SW 1271 (cell line): ENCODE data around the gene NFKBIE.
A peak's percentile ranks its signal among the peaks of the same experiment; 100 is the strongest.

ENCODE experiments used
- DNase-seq, 2 experiments: peaks; one replicate each; lab custom pipeline; 2025; lab: John Stamatoyannopoulos, UW

Gene NFKBIE

DNA sequence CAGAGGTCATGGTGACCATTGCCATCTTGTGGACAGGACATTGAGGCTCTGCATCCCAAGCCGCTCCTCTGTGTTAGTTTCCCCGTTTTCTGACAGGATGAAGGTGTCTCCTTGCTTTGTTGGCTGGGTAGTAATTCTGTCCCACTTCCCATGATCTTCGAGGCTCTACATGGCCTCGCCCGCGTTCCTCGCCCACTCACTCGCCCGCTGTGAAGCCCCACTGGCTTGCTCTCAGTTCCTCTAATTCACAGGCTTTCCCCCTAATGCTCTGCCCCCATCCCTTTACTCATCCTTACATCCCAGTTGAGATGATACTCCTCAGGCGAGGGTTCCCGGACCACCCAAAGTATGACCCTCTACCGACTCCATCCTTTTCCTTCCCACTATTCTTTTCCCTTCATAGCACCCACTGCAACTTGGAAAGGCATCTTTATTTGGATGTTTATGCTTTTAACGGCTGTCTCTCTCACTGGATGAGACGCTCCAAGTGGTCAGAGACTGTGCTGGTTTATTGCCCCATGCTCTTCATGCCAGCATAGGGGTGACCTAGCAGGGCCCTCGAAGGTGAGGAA, 7.5 kb downstream of the NFKBIE start:
- DNase-seq: no peak

DNA sequence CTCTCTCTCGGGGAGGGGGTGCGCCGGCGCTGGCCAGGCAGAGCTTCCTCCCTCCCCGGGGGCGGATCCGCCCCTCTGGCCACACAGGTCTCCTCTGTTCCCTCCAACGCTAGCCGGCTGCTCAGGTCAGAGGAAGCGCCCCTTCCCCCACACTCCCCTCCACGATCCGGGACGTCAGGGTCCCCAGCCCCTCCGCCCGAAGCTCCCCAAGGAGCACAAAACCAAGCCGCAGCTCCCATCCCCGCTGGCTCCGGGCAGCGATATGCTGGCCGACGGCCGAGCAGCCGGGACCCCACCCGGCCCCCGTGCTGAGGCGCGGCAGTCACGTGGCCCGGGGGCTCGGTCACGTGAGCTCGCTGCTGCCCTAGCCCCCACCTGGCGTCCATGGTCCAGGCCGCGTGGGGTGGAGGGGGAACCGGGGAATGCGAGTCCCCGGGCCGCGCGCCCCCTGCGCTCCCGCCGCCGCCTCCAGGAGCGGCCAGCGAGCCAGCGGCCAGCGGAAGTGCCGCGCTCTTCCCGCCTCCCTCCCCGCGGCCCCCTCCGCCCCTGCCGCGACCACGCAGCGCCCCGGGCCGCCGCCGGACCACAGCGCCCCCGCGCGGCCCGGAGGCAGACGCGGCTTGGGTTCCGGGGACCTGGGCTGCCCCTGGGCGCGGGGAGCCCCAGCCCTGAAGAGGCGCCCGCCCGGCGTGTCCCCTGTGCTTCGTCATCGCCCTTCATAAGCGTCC, 8.2 kb downstream of the NFKBIE start, which contains the start of gene SLC35B2:
Gene SLC35B2, minus strand, starts transcription at position 504 of the 728 bp plus-strand sequence. Its CDS starts 118 bp downstream, at position 386.
- peak; percentile 51 to 82 for DNase-seq

DNA sequence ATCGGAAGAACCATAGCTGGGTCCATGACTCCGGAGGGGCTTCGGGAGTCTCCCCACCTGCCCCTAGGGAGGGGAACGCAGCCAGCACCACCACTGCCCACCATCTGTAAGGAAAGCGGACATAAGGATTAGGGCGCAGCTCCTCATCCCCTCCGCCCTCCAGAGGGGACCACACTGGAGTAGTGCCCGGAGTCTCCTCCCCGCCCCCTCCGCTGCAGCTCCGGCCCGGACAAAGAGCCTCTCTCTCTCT, 8.7 kb downstream of the NFKBIE start:
- no peak for DNase-seq

DNA sequence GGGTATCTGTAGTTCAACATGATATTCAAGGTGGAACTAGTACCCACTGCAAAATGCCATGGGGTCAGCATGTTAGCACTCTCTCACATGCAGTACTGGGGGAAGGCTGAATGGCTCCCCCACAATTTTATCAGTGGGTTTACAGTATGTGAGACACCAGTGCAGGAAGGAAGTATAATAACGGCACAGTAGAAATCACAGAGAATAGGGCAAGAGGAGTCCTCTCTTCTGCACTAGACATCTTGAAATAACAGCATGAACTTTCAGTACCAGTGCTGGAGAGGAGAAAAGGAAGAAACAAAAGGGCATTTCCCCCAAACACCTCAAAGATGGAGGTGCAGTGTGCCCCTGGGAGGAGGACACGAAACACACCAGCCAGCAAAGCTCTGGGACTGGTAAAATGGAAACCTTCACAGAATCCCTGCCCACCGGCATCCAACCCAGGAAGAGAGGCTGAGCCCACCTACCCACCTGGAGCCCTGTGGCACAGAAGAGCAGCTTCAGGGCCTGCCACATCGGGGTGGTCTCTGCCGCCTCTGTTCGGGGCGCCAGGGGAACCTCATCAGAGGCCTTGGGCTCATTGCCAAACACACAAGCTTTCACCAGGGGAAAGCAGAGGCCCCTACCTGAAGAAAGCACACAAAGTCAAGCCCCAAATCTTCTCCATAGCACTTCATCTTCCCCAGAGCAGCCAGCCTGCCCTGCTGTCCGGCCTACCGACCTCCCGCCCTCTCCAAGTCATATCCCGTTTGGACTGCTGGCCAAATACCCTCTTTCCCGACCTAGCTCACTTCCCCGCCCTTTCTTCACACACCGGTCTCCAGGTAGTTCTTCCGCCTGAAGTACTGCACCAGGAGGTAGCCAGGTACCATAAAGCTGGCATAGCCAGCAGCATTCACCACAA, 9.2 kb downstream of the NFKBIE start:
- DNase-seq: no peak

DNA sequence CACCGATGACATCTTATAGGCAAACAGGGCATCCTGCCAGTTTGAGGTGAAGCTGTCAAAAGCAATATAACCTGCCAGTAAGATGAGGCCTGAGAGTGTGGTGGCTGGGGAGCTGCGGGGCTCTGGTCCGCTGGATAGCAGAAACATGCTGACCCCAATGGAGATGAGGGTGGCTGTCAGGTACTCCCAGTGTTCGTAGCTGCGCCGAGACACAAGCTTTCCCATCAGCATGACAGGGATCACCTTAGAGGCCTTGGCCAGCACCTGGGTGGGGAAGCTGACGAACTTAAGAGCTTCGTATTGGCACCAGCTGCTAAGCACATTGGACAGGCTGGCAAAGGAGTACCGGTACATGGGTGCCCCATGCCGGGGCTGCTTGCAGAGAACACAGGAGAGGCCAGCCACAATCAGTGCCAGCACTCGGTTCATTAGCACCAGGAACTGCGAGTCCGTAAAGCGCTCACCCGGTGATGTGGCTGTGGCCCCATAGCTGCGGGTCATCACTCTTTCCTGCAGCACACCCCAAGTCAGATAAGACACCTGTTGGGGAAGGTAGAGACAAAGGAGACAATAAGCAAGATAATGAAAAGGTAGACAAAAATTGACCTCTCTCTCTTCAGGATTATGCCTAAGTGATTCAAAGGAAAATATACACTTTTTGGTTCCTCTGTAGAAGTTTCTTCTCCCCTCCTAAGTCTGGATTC, 10.1 kb downstream of the NFKBIE start:
- no peak for DNase-seq

DNA sequence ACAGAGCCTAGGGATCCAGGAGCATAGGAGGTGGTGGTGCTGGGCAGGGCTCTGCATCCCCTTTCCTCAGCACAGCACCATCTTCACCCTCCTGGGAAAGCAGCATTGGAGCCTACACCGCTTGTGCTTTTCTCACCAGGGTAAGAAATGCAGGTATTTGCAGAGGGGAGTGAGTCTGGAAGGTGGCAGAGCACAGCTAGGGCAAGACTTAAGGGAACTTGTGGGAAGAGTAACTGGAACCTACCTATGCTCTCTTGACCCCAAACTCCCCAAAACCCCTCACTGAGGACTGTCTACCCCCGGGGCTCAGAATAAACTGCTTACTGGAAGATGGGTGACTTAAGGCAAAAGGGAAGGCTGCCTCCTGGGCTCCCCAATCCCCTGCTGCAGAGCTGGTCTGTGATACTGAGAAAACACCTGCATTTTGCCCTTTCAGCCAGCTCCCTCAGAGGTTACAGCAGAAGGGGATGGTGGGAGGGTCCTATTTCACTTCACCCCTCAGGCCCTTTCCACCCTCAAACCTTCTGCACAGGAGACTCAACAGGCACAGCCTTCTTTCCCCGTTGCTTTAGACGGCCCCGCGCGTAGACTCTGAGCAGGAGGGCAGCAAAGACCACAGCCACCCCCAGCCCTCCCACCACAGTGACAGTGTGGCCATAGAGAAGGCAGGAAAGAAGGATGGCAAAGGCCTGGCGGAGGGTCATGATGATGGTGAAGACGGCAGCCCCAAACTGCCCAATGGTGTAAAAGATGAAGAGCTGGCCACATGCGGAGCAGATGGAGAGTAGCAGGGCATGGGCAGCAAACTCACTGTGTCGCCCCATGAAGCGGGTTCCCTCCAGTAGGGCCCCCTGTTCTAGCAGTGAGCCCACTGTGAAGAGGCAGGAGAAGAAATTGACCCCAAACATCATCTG, 10.9 kb downstream of the NFKBIE start:
- no peak for DNase-seq

DNA sequence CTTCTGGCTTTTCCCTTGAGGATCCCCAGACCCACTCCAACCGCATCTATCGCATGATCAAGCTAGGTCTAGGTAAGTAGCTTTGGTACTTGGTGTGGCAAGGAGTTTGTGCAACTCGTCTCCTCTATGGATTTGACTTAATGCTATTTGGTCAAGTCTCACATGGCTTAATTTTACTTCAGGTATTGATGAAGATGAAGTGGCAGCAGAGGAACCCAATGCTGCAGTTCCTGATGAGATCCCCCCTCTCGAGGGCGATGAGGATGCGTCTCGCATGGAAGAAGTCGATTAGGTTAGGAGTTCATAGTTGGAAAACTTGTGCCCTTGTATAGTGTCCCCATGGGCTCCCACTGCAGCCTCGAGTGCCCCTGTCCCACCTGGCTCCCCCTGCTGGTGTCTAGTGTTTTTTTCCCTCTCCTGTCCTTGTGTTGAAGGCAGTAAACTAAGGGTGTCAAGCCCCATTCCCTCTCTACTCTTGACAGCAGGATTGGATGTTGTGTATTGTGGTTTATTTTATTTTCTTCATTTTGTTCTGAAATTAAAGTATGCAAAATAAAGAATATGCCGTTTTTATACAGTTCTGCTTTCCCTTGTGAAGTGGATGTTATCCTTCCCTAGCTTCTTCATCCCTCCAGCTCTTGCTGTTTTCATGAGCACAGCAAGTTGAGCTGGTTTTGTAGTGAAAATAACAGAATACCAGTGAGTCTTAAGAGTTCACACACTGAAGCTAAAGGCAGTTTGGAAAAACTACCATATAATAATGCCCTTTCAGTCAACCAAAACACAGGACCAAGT, 11.8 kb downstream of the NFKBIE start:
- peak; percentile 26 to 50 for DNase-seq

DNA sequence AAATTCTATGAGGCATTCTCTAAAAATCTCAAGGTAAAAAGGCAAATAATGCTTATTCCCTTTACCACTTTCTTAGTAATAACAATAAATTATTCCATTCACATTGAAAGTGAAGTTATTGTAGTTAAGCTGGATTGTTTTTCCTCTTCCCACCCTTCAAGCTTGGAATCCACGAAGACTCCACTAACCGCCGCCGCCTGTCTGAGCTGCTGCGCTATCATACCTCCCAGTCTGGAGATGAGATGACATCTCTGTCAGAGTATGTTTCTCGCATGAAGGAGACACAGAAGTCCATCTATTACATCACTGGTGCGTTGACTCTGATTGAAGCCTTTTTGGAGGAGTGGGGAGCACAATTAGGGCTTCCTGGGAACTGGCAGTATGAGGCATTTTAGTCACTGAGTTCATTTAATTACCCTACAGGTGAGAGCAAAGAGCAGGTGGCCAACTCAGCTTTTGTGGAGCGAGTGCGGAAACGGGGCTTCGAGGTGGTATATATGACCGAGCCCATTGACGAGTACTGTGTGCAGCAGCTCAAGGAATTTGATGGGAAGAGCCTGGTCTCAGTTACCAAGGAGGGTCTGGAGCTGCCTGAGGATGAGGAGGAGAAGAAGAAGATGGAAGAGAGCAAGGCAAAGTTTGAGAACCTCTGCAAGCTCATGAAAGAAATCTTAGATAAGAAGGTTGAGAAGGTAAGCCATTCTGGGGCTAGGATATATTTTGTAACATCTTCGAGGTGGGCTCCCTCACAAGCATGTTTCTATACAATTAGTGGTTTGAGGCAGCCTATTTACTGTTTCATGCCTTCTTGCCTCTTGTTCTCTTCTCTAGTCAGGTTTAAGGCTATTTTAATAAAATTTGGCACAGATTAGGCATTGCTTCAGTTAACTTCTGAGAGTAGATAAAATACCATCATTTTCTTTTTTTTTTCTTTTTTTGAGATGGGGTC, 13.5 kb downstream of the NFKBIE start:
- DNase-seq: no peak

DNA sequence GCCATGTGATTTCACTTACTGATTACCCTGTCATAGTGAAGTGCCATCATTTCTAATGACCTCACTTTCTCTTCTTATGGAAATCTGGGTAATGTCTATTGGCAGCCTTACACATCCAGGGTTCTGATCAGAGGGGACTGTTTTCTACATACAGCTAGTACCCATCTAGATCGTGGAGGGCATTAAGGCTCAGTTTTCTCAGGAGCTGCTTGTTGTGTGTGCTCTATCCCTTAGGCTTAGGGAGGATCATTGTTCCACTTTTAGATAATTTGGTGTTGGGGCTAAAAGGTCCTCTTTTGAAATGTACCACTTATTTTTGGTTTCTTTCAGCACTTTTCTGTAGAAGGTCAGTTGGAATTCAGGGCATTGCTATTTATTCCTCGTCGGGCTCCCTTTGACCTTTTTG, 14.6 kb downstream of the NFKBIE start:
- no peak for DNase-seq

DNA sequence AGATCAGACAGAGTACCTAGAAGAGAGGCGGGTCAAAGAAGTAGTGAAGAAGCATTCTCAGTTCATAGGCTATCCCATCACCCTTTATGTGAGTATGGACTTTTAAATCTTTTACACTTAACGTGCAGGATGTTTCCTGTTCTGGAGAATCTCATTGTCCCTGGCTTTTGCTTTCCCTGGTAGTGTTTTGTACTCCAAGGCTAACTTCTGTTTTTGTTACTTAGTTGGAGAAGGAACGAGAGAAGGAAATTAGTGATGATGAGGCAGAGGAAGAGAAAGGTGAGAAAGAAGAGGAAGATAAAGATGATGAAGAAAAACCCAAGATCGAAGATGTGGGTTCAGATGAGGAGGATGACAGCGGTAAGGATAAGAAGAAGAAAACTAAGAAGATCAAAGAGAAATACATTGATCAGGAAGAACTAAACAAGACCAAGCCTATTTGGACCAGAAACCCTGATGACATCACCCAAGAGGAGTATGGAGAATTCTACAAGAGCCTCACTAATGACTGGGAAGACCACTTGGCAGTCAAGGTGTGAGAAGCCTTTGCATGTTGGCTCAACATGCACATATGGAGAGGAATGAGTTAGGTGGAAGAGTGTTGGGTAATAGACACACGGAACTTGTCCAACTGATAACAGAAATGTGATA, 15.2 kb downstream of the NFKBIE start:
- no peak for DNase-seq

DNA sequence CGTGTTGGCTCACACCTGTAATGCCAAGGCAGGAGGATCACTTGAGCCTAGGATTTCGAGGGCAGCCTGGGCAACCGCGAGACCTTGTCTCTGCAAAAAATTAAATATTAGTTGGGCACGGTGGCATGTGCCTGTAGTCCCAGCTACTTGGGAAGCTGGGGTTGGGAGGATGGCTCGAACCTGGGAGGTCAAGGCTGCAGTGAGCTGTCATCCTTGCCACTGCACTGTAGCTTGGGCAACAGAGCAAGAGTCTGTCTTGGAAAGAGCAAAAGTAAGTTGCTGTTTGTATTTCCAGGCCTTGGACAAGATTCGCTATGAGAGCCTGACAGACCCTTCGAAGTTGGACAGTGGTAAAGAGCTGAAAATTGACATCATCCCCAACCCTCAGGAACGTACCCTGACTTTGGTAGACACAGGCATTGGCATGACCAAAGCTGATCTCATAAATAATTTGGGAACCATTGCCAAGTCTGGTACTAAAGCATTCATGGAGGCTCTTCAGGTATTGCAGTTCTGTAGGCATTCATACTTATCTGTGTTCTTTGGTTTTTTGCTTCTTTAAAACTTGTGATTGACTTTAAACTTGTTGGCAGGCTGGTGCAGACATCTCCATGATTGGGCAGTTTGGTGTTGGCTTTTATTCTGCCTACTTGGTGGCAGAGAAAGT, 16.1 kb downstream of the NFKBIE start:
- no peak for DNase-seq

DNA sequence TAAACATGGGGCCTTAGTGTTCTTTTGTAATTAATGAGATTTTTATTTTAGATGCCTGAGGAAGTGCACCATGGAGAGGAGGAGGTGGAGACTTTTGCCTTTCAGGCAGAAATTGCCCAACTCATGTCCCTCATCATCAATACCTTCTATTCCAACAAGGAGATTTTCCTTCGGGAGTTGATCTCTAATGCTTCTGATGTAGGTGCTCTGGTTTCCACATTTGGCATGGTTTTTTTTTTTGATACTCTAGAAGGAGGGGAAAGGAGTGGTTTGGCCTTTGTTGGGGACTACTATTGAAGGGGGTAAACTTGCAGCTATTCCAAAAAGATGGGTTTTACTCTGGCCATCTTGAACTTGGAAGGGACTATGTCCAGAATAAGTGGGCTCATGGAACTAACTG, 16.8 kb downstream of the NFKBIE start:
- DNase-seq: no peak

DNA sequence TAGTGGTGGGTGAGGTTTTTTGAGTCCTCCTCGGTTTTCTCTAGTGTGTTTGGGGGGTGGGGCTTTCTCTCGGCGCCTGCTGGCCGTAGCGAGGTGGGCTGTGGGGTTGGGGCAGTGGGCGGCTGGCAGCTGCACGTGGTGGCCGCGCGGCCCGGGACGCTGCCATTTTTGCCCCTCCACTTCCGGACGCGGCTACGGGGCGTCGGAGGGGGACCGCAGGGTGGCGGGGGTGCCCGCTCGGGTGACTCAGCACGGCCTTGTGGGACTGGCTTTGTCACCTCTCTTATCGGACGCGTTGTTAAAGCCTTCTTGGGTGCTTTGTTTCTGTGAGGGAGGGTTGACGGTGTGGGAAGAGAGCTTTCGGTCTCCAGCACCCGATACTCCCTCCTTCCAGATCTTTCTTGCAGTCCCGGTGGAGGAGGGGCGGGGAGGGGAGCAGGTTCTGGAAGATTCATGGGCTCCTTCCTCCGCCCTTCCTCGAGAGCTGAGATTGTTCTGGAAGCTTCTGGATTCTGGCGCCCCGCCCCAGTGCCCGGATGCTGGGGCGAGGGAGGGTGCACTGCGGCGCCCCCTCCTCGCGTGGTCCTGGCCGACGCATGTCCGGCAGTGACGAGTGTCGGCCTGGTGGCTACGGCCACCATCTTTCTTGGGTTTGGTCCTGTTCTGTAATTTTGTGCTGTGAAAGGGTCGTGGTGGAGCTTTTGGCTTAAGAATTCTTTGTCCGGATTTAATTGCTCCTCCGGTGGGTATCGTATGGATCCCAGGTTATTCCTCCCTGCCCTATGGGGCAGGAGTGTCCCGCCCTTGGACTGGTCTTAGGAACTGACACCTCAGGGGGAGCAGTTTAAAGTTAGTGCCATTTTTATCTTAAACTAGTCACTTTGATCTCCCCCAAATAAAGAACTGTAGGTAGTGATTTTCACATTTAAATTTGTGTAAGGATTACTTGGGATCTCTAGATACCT, 17.7 kb downstream of the NFKBIE start:
- peak; percentile 20 to 68 for DNase-seq

DNA sequence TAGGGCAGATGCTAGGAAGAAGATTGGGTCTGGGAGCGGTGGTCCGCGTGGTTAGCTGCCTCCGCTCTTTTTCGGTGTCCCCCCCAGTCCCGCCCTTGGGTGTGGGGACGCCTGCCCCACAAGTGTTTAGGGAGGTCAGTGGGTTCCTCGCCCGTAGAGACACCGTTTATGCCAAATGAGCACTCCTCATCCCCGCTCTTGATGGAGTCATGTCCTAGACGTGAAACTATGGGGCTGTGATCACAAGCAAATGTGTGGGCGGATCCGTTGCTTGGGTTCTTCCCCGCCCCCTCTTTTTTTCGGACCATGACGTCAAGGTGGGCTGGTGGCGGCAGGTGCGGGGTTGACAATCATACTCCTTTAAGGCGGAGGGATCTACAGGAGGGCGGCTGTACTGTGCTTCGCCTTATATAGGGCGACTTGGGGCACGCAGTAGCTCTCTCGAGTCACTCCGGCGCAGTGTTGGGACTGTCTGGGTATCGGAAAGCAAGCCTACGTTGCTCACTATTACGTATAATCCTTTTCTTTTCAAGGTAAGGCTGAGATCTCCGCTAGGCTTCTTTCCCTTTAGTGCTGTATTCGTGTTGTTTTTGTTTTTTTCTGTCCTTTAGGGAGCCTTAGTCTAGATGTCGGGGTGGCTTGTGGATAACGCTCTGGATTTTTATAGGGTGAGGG, 18.6 kb downstream of the NFKBIE start, which contains the start of gene HSP90AB1:
Gene HSP90AB1, plus strand, starts transcription at position 439 of the 675 bp plus-strand sequence. CDS start 1,529 bp downstream, outside the sequence.
- peak; percentile 93 to 98 for DNase-seq

DNA sequence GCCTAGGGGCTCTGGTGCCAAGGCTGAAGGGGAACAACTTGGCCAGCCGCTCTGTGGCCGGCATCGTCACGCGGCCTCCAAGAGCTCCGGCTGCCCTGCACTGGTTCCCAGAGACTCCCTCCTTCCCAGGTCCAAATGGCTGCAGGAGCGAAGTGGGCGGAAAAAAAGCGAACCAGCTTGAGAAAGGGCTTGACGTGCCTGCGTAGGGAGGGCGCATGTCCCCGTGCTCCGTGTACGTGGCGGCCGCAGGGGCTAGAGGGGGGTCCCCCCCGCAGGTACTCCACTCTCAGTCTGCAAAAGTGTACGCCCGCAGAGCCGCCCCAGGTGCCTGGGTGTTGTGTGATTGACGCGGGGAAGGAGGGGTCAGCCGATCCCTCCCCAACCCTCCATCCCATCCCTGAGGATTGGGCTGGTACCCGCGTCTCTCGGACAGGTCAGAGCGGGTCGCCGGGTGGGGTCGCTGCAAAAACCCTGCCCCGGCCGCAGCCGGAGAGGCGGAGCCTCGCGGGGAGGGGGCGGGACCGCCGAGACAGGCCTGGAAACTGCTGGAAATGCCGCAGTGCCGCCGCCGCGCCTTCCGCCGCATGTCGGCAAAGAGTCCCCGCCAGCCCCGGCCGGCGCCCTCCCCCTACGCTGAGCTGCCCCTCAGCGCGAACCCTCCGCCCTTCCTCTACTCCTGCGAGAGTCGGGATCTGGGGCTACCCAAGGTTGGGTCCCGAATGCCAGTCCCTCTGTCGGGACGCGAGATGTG, 19.3 kb downstream of the NFKBIE start:
- DNase-seq: peak; percentile 45 to 70
